HAP-1 (cell line): ENCODE measurements around the gene LCLAT1.
"Not testable (repeated sequence)": the region's sequence is repeated elsewhere in the genome, so short reads cannot be mapped to it uniquely, and the experiment has no call there.

Experiments
- DNase-seq, 2 experiments: peaks; one replicate each; pipeline ENCODE4 v3.0.0-alpha.2; 2016 to 2020; ENCODE audit warnings: low spot score in 2 of 2
- H3K27me3 ChIP-seq: fragments of 250-450 bp; sonication (Bioruptor Pico); 2 replicates; pipeline ENCODE4 v1.5.1; 2020; ENCODE audit warnings: low read depth, mild to moderate bottlenecking, moderate library complexity
- H3K36me3 ChIP-seq: fragments of 250-450 bp; sonication (Bioruptor Pico); replicated peaks from 2 replicates; pipeline ENCODE4 v1.5.1; 2020; ENCODE audit warnings: mild to moderate bottlenecking
- H3K4me1 ChIP-seq: fragments of 250-450 bp; sonication (Bioruptor Pico); 2 replicates; pipeline ENCODE4 v1.5.1; 2020; ENCODE audit warnings: mild to moderate bottlenecking
- H3K4me3 ChIP-seq: fragments of 250-450 bp; sonication (Bioruptor Pico); 2 replicates; pipeline ENCODE4 v1.5.1; 2020; ENCODE audit warnings: mild to moderate bottlenecking, moderate library complexity
- H3K9me3 ChIP-seq: fragments of 250-450 bp; sonication (Bioruptor Pico); 2 replicates; pipeline ENCODE4 v1.5.1; 2020; ENCODE audit warnings: mild to moderate bottlenecking, moderate library complexity
- in situ Hi-C: fragments of 300-500 bp; cut with MboI; formaldehyde crosslinking; loops from 3 replicates; pipeline ENCODE4 v1.14.3; 2020; ENCODE audit warnings: low sequenced_read_pairs, inconsistent platforms, mixed read lengths

LCLAT1 gene

GRCh38 chr2:30492619-30493018 lies 45.6 kb downstream of the LCLAT1 start:
- H3K9me3 ChIP-seq, result no peaks in the 10 kb centered on the region; the same call in none of the 2 replicates
- in situ Hi-C loops, result no loop called here
- no peaks in the 10 kb centered on the region for H3K4me1 ChIP-seq
- H3K36me3 ChIP-seq, result no peaks in the 10 kb centered on the region
- H3K4me3 ChIP-seq, result no peak overlapping the region
- no peak for DNase-seq
- no peaks in the 10 kb centered on the region for H3K27me3 ChIP-seq

GRCh38 chr2:30493440-30493839 lies 46.4 kb downstream of the LCLAT1 start:
- DNase-seq, result no peak
- in situ Hi-C loops, result no loop called here
- H3K4me3 ChIP-seq, result no peak overlapping the region
- no peaks in the 10 kb centered on the region for H3K36me3 ChIP-seq
- no peaks in the 10 kb centered on the region; the same call in none of the 2 replicates for H3K9me3 ChIP-seq
- H3K27me3 ChIP-seq, result no peaks in the 10 kb centered on the region
- H3K4me1 ChIP-seq, result no peaks in the 10 kb centered on the region

- H3K36me3 ChIP-seq, H3K4me3 ChIP-seq, DNase-seq, H3K4me1 ChIP-seq, in situ Hi-C loops, H3K27me3 ChIP-seq, H3K9me3 ChIP-seq: not testable (repeated sequence)
Observed at GRCh38 chr2:30495896-30496295, 48.9 kb downstream of the LCLAT1 start.

- peaks cover 2% of the 10 kb centered on the region; the same call in 1 of the 2 replicates for H3K4me1 ChIP-seq
- no peaks in the 10 kb centered on the region for H3K27me3 ChIP-seq
- H3K4me3 ChIP-seq, result no peak overlapping the region
- H3K9me3 ChIP-seq, result peaks cover 4% of the 10 kb centered on the region; the same call in 1 of the 2 replicates
- no peak for DNase-seq
- in situ Hi-C loops, result no loop called here
- H3K36me3 ChIP-seq, result no peaks in the 10 kb centered on the region
Observed at GRCh38 chr2:30499681-30500080, 52.6 kb downstream of the LCLAT1 start.

- Histone ChIP-seq H3K9me3 (peaks cover 4% of the 10 kb centered on the region; the same call in 1 of the 2 replicates), H3K27me3 (no peaks in the 10 kb centered on the region), H3K4me3 (no peak overlapping the region), H3K36me3 (no peaks in the 10 kb centered on the region), H3K4me1 (peaks cover 2% of the 10 kb centered on the region; the same call in 1 of the 2 replicates)
- in situ Hi-C loops, result no loop called here
- no peak for DNase-seq
Observed at GRCh38 chr2:30500699-30501098, 53.7 kb downstream of the LCLAT1 start.

DNA sequence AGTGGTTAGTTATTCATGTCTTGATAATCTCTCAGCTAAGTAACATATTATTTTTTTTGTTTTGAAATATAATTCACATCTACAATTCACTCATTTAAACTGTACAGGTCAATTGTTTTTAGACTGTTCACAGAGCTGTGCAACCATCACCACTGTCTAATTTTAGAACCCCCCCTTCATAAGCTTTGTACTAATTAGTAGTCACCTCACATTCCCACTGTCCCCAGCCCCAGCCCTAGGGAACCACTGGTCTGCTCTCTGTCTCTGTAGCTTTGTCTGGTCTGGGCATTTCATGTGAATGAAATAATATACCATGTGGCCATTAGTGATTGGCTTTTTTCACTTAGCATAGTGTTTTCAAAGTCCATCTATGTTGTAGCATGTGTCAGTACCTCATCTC lies 55.3 kb downstream of the LCLAT1 start:
- DNase-seq, result no peak
- no peak overlapping the region for H3K4me3 ChIP-seq
- no peaks in the 10 kb centered on the region for H3K27me3 ChIP-seq
- no peaks in the 10 kb centered on the region for H3K36me3 ChIP-seq
- peaks cover 2% of the 10 kb centered on the region; the same call in 1 of the 2 replicates for H3K4me1 ChIP-seq
- peaks cover 4% of the 10 kb centered on the region; the same call in 1 of the 2 replicates for H3K9me3 ChIP-seq
- in situ Hi-C loops, result no loop called here

GRCh38 chr2:30503007-30503694 lies 56.1 kb downstream of the LCLAT1 start:
- no peaks in the 10 kb centered on the region for H3K36me3 ChIP-seq
- in situ Hi-C loops, result no loop called here
- H3K4me3 ChIP-seq, result no peak overlapping the region
- H3K27me3 ChIP-seq, result no peaks in the 10 kb centered on the region
- H3K9me3 ChIP-seq, result peaks cover 9% of the 10 kb centered on the region; the same call in 1 of the 2 replicates
- DNase-seq, result no peak
- peaks cover 2% of the 10 kb centered on the region; the same call in 1 of the 2 replicates for H3K4me1 ChIP-seq

- Histone ChIP-seq H3K27me3 (no peaks in the 10 kb centered on the region), H3K36me3 (no peaks in the 10 kb centered on the region), H3K4me3 (no peak overlapping the region), H3K9me3 (peaks cover 9% of the 10 kb centered on the region; the same call in 1 of the 2 replicates), H3K4me1 (peaks cover 2% of the 10 kb centered on the region; the same call in 1 of the 2 replicates)
- in situ Hi-C loops, result no loop called here
- no peak for DNase-seq
Observed at GRCh38 chr2:30503695-30504052, 56.6 kb downstream of the LCLAT1 start.

- Histone ChIP-seq H3K4me1 (peaks cover 2% of the 10 kb centered on the region; the same call in 1 of the 2 replicates), H3K36me3 (no peaks in the 10 kb centered on the region), H3K4me3 (no peak overlapping the region), H3K27me3 (no peaks in the 10 kb centered on the region), H3K9me3 (peaks cover 9% of the 10 kb centered on the region; the same call in 1 of the 2 replicates)
- in situ Hi-C loops, result no loop called here
- no peak for DNase-seq
Observed at GRCh38 chr2:30504731-30505130, 57.7 kb downstream of the LCLAT1 start.

GRCh38 chr2:30505500-30506180 lies 58.6 kb downstream of the LCLAT1 start:
- no peak overlapping the region for H3K4me3 ChIP-seq
- no peak for DNase-seq
- H3K27me3 ChIP-seq, result no peaks in the 10 kb centered on the region
- H3K4me1 ChIP-seq, result peaks cover 2% of the 10 kb centered on the region; the same call in 1 of the 2 replicates
- peaks cover 6% of the 10 kb centered on the region; the same call in 1 of the 2 replicates for H3K9me3 ChIP-seq
- in situ Hi-C loops, result no loop called here
- H3K36me3 ChIP-seq, result no peaks in the 10 kb centered on the region

- H3K36me3 ChIP-seq, H3K27me3 ChIP-seq, DNase-seq, H3K4me3 ChIP-seq, in situ Hi-C loops, H3K9me3 ChIP-seq: not testable (repeated sequence)
- H3K4me1 ChIP-seq, result peaks cover 12% of the 10 kb centered on the region
Observed at GRCh38 chr2:30507460-30507859, 60.4 kb downstream of the LCLAT1 start.

- no peak overlapping the region for H3K4me3 ChIP-seq
- no peaks in the 10 kb centered on the region for H3K36me3 ChIP-seq
- peaks cover 5% of the 10 kb centered on the region; the same call in 1 of the 2 replicates for H3K9me3 ChIP-seq
- no peaks in the 10 kb centered on the region for H3K27me3 ChIP-seq
- DNase-seq, result no peak
- peaks cover 24% of the 10 kb centered on the region for H3K4me1 ChIP-seq
- in situ Hi-C loops, result no loop called here
Observed at GRCh38 chr2:30509716-30510115, 62.7 kb downstream of the LCLAT1 start.

DNA sequence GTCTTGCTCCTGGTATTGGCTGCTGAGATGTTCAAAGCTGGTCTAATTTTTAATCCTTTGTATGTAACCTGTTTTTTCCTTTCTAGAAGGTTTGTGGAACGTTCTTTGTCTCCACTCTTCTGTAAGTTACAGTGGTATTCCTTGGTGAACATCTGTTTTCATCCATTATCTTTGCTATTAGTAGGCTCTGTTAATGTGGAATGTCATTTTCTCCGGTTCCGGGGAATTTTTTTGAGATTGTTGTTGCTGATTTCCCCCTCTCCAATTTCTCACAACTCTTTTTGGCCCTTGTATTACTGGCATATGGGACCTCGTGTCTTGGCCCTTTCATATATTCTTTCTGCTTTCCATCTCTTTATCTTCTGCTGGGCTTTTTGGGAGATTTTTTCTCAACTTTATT lies 63.4 kb downstream of the LCLAT1 start:
- DNase-seq, result no peak
- H3K9me3 ChIP-seq, result peaks cover 5% of the 10 kb centered on the region; the same call in 1 of the 2 replicates
- no peaks in the 10 kb centered on the region for H3K27me3 ChIP-seq
- peaks cover 27% of the 10 kb centered on the region for H3K4me1 ChIP-seq
- in situ Hi-C loops, result no loop called here
- H3K4me3 ChIP-seq, result no peak overlapping the region
- no peaks in the 10 kb centered on the region for H3K36me3 ChIP-seq
